H9 (cell line): ENCODE measurements around the gene NFASC. TPM values are rescaled to one million over a fixed set of nuclear protein-coding genes. Genes with fewer than 3 reads are reported as not detected.

Source experiments
- DNase-seq: peaks from one replicate; pipeline ENCODE4 v3.0.0-alpha.2; 2017
- H2AFZ ChIP-seq: one replicate; pipeline ENCODE4 v1.6.1; 2013; ENCODE audit warnings: mild to moderate bottlenecking, low read length, control low read depth, moderate library complexity
- H2AK5ac ChIP-seq: 2 replicates; pipeline ENCODE4 v1.6.1; 2013; ENCODE audit warnings: low read length, control low read depth, mixed read lengths; ENCODE audit not compliant: insufficient read length
- H2BK120ac ChIP-seq: one replicate; pipeline ENCODE4 v1.6.1; 2013; ENCODE audit warnings: low read depth, mild to moderate bottlenecking, low read length, control low read depth, inconsistent platforms; ENCODE audit not compliant: poor library complexity, severe bottlenecking
- H2BK12ac ChIP-seq: 2 replicates; pipeline ENCODE4 v1.6.1; 2013; ENCODE audit warnings: low read length, control low read depth, mixed read lengths, low read depth; ENCODE audit not compliant: insufficient read length
- H2BK15ac ChIP-seq: 2 replicates; pipeline ENCODE4 v1.6.1; 2013; ENCODE audit warnings: low read depth, low read length, control low read depth
- H2BK20ac ChIP-seq: one replicate; pipeline ENCODE4 v1.6.1; 2013; ENCODE audit warnings: low read depth, mild to moderate bottlenecking, low read length, control low read depth, inconsistent platforms; ENCODE audit not compliant: poor library complexity, severe bottlenecking
- H2BK5ac ChIP-seq: 2 replicates; pipeline ENCODE4 v1.6.1; 2013; ENCODE audit warnings: low read length, control low read depth, mixed read lengths; ENCODE audit not compliant: insufficient read length
- H3K14ac ChIP-seq: 2 replicates; pipeline ENCODE4 v1.6.1; 2013; ENCODE audit warnings: low read length, control low read depth; ENCODE audit not compliant: insufficient read depth
- H3K18ac ChIP-seq: 2 replicates; pipeline ENCODE4 v1.6.1; 2013; ENCODE audit warnings: low read depth, mild to moderate bottlenecking, mixed read lengths, low read length, control low read depth; ENCODE audit not compliant: insufficient read length
- H3K23ac ChIP-seq: 2 replicates; pipeline ENCODE4 v1.6.1; 2013; ENCODE audit warnings: low read length, control low read depth, mixed read lengths, low read depth; ENCODE audit not compliant: insufficient read length
- H3K23me2 ChIP-seq: 2 replicates; pipeline ENCODE4 v1.6.1; 2013; ENCODE audit warnings: low read depth, mild to moderate bottlenecking, mixed read lengths, low read length, control low read depth; ENCODE audit not compliant: insufficient read length, poor library complexity, severe bottlenecking
- H3K27ac ChIP-seq: 2 replicates; pipeline ENCODE4 v1.5.1; 2013; ENCODE audit warnings: low read length, control low read depth, mixed read lengths, low read depth; ENCODE audit not compliant: insufficient read length
- H3K27me3 ChIP-seq: 2 replicates; pipeline ENCODE4 v1.6.1; 2013; ENCODE audit warnings: low read length, control low read depth, inconsistent platforms; ENCODE audit not compliant: insufficient read depth
- H3K4ac ChIP-seq: 2 replicates; pipeline ENCODE4 v1.6.1; 2013; ENCODE audit warnings: low read depth, mild to moderate bottlenecking, control low read depth, inconsistent platforms, low read length, moderate library complexity
- H3K4me1 ChIP-seq: 2 replicates; pipeline ENCODE4 v1.6.1; 2013; ENCODE audit warnings: low read length, control low read depth, inconsistent platforms; ENCODE audit not compliant: insufficient read depth
- H3K4me2 ChIP-seq: 2 replicates; pipeline ENCODE4 v1.6.1; 2013; ENCODE audit warnings: low read length, control low read depth, mixed read lengths; ENCODE audit not compliant: insufficient read length, insufficient read depth
- H3K56ac ChIP-seq: 2 replicates; pipeline ENCODE4 v1.6.1; 2013; ENCODE audit warnings: low read depth, mild to moderate bottlenecking, mixed read lengths, low read length, control low read depth; ENCODE audit not compliant: insufficient read length
- H3K79me1 ChIP-seq: 2 replicates; pipeline ENCODE4 v1.6.1; 2013; ENCODE audit warnings: low read depth, mild to moderate bottlenecking, moderate library complexity, low read length, control low read depth, inconsistent platforms; ENCODE audit not compliant: insufficient read depth, poor library complexity, severe bottlenecking
- H3K79me2 ChIP-seq: 2 replicates; pipeline ENCODE4 v1.6.1; 2013; ENCODE audit warnings: low read length, control low read depth, inconsistent platforms; ENCODE audit not compliant: insufficient read depth
- H3K9ac ChIP-seq: 2 replicates; pipeline ENCODE4 v1.6.1; 2013; ENCODE audit warnings: low read length, control low read depth, mixed read lengths; ENCODE audit not compliant: insufficient read length; ENCODE audit errors: extremely low read depth
- H3K9me3 ChIP-seq: one replicate; pipeline ENCODE4 v1.6.1; 2013; ENCODE audit warnings: low read depth, low read length, inconsistent platforms; ENCODE audit not compliant: control insufficient read depth
- H3T11ph ChIP-seq: one replicate; pipeline ENCODE4 v1.6.1; 2013; ENCODE audit warnings: mild to moderate bottlenecking, low read length, control low read depth, inconsistent platforms
- H4K20me1 ChIP-seq: one replicate; pipeline ENCODE4 v1.6.1; 2013; ENCODE audit not compliant: control insufficient read depth, insufficient read length, insufficient read depth
- H4K5ac ChIP-seq: 2 replicates; pipeline ENCODE4 v1.6.1; 2013; ENCODE audit warnings: low read depth, mild to moderate bottlenecking, mixed read lengths, low read length, control low read depth; ENCODE audit not compliant: insufficient read length
- H4K8ac ChIP-seq: replicated peaks from 2 replicates; pipeline ENCODE4 v1.6.1; 2013; ENCODE audit warnings: low read length, control low read depth, mixed read lengths, low read depth; ENCODE audit not compliant: insufficient read length
- H4K91ac ChIP-seq: 2 replicates; pipeline ENCODE4 v1.6.1; 2013; ENCODE audit warnings: low read depth, mild to moderate bottlenecking, moderate library complexity, mixed read lengths, low read length, control low read depth; ENCODE audit not compliant: insufficient read length
- H3K27ac Mint-ChIP-seq, 3 experiments: 2 replicates in 2 of 3; 3 replicates in 1 of 3; pipeline ENCODE4 v1.8.0; 2020 to 2021; ENCODE audit warnings: mixed read lengths in 3 of 3, mild to moderate bottlenecking in 1 of 3, moderate library complexity in 1 of 3
- H3K27me3 Mint-ChIP-seq: 2 replicates; pipeline ENCODE4 v1.8.0; 2021; ENCODE audit warnings: low read depth, mild to moderate bottlenecking, moderate library complexity, mixed read lengths
- H3K36me3 Mint-ChIP-seq, 3 experiments: 2 replicates in 2 of 3; 3 replicates in 1 of 3; pipeline ENCODE4 v1.8.0; 2020 to 2021; ENCODE audit warnings: low read depth in 3 of 3, mixed read lengths in 3 of 3; ENCODE audit not compliant: insufficient read depth in 1 of 3
- H3K4me1 Mint-ChIP-seq, 2 experiments: 2 replicates each; pipeline ENCODE4 v1.8.0; 2020; ENCODE audit warnings: mixed read lengths in 2 of 2
- H3K4me3 Mint-ChIP-seq, 2 experiments: 2 replicates in 1 of 2; 3 replicates in 1 of 2; pipeline ENCODE4 v1.8.0; 2020 to 2021; ENCODE audit warnings: mild to moderate bottlenecking in 2 of 2, mixed read lengths in 2 of 2, moderate library complexity in 1 of 2
- H3K9me3 Mint-ChIP-seq, 2 experiments: 2 replicates in 1 of 2; 3 replicates in 1 of 2; pipeline ENCODE4 v1.8.0; 2020; ENCODE audit warnings: mild to moderate bottlenecking in 2 of 2, mixed read lengths in 2 of 2, moderate library complexity in 1 of 2
- CTCF ChIP-seq: fragments of 200-600 bp; sonication (generic); conservative IDR thresholded peaks from 3 replicates; pipeline ENCODE4 v1.8.0; 2021; ENCODE audit warnings: antibody characterized with exemption, mild to moderate bottlenecking
- WGBS: extraction: QIAGEN DNeasy Blood & Tissue Kit; methylation state at CpG from one replicate; pipeline ENCODE4 v1.1.7; 2013; ENCODE audit warnings: missing lambda C conversion rate, low lambda C conversion rate, mixed read lengths; ENCODE audit not compliant: insufficient read length; ENCODE audit errors: extremely low coverage; 5-methylcytosine and 5-hydroxymethylcytosine counted together
- total RNA-seq: library from RNA; stranded (reverse); gene quantifications from 2 replicates; pipeline ENCODE4 v1.2.1, GENCODE V29; 2021

The NFASC gene
- total RNA-seq, 1 experiment from 2014 or later: 5.0 TPM

- Histone ChIP-seq H2BK20ac (no peak overlapping the region), H3K79me1 (no peaks in the 10 kb centered on the region), H3K9me3 (no peaks in the 10 kb centered on the region), H3K23me2 (no peaks in the 10 kb centered on the region), H3K18ac (no peak overlapping the region), H3K4me2 (no peak overlapping the region), H2AFZ (no peak overlapping the region), H2BK15ac (no peak overlapping the region), H3K27ac (no peak overlapping the region), H3K9ac (no peak overlapping the region), H3K56ac (no peak overlapping the region), H4K91ac (no peak overlapping the region), H3K14ac (no peak overlapping the region), H3K79me2 (no peaks in the 10 kb centered on the region), H4K8ac (no peak overlapping the region), H3K23ac (no peak overlapping the region), H3K27me3 (no peaks in the 10 kb centered on the region), H3T11ph (no peak overlapping the region), H2AK5ac (no peak overlapping the region), H2BK120ac (no peak overlapping the region), H4K5ac (no peak overlapping the region), H2BK12ac (no peak overlapping the region), H3K4me1 (peaks cover 2% of the 10 kb centered on the region; the same call in 1 of the 2 replicates), H3K4ac (no peak overlapping the region), H2BK5ac (no peak overlapping the region), H4K20me1 (no peaks in the 10 kb centered on the region)
- no peaks in the 10 kb centered on the region for H3K27me3 Mint-ChIP-seq
- H3K9me3 Mint-ChIP-seq: no peaks in the 10 kb centered on the region
- DNase-seq: no peak
- peaks cover 0 to 1% (median 0%) of the 10 kb centered on the region in 3 experiments; a peak in 1 of 7 replicates for H3K36me3 Mint-ChIP-seq
- TF ChIP-seq CTCF: no peak
- no peak overlapping the region for H3K4me3 Mint-ChIP-seq
- no CpG with 5 or more reads among the region's 6 CpGs for WGBS
- peak overlapping the region in 1 of 3 experiments; percentile 67; a peak in 1 of 7 replicates for H3K27ac Mint-ChIP-seq
- peaks cover 15% of the 10 kb centered on the region in 2 experiments for H3K4me1 Mint-ChIP-seq
Observed at GRCh38 chr1:204947747-204948146, 77.1 kb downstream of the NFASC start.
